ENCODE measurements around the gene EVX1.

Gene EVX1

GRCh38 chr7:27203964-27204594, 38.5 kb upstream of the EVX1 start:
- Histone ChIP-seq H3K4me3 (no peak overlapping the region), H3K36me3 (no peaks in the 10 kb centered on the region), H3K27me3 (peaks cover under 1 to 96% of the 10 kb centered on the region in 2 donors), H3K9me3 (no peaks in the 10 kb centered on the region), H3K4me1 (peaks cover 0 to 40% (median 24%) of the 10 kb centered on the region in 4 donors), H3K27ac (no peak overlapping the region)
- DNase-seq = no peak
- no peak for TF ChIP-seq CTCF (IDR thresholded peaks at IDR 0.05)
- intact Hi-C loops (cut with DNase I; ENCODE audit: low total_unique reads) = loop anchor here (10.0 kb wide), 1 partner anchor 371 kb away; no protein-coding TSS in a partner anchor

GRCh38 chr7:27204851-27205322, 37.7 kb upstream of the EVX1 start:
- TF ChIP-seq CTCF (IDR thresholded peaks at IDR 0.05) = no peak
- Histone ChIP-seq H3K27me3 (peaks cover 0 to 95% of the 10 kb centered on the region in 2 donors), H3K36me3 (no peaks in the 10 kb centered on the region), H3K27ac (no peak overlapping the region), H3K4me3 (peak overlapping the region in 1 of 2 donors; percentile 20), H3K4me1 (peaks cover 0 to 33% (median 20%) of the 10 kb centered on the region in 4 donors), H3K9me3 (no peaks in the 10 kb centered on the region)
- intact Hi-C loops (cut with DNase I; ENCODE audit: low total_unique reads) = loop anchor here (10.0 kb wide), 1 partner anchor 370 kb away; no protein-coding TSS in a partner anchor
- DNase-seq = no peak

- no peak for TF ChIP-seq CTCF (IDR thresholded peaks at IDR 0.05)
- peak in 1 of 2 donors; percentile 47 for DNase-seq
- intact Hi-C loops (cut with DNase I; ENCODE audit: low total_unique reads) = loop anchor here (10.0 kb wide), 1 partner anchor 369 kb away; no protein-coding TSS in a partner anchor
- H3K4me1 ChIP-seq = peaks cover 0 to 29% (median 20%) of the 10 kb centered on the region in 4 donors
- H3K27ac ChIP-seq = no peak overlapping the region
- no peaks in the 10 kb centered on the region for H3K36me3 ChIP-seq
- H3K9me3 ChIP-seq = no peaks in the 10 kb centered on the region
- peak overlapping the region in 1 of 2 donors; percentile 20 for H3K4me3 ChIP-seq
- peaks cover 3 to 95% of the 10 kb centered on the region in 2 donors for H3K27me3 ChIP-seq
Measured at GRCh38 chr7:27205325-27206280, 37.0 kb upstream of the EVX1 start.

DNA sequence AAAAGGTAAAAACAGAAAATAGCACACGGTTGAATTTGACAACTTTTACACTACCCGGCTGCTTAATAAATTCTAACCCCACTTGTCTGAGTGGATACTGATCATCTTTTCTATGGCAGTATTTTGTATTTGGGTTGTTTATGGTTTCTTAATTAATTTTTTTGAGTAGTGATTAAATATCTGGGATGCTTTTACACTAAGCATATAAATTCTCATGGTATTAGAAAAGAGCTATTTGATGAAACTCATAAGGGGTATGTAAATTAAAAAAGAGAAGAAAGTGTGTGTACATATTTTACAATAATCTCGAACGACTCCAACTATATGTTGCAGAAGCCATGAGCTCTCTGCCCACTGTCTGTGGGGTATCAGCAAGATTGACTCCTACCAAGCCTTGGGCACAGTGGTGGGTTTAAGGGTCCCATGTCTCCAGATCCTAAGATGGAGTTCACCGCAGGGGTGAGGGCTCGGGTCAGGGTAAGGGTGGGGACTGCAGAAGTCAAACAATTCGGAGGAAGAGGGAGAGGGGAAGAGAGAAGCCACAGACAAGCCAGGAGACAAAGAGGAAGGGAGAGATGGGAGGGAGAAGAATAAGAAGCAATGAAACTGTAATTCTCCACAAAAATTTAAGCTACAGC, 35.1 kb upstream of the EVX1 start:
- no peak overlapping the region for H3K4me3 ChIP-seq
- no peak overlapping the region for H3K27ac ChIP-seq
- intact Hi-C loops (cut with DNase I; ENCODE audit: low total_unique reads) = loop anchor here (10.0 kb wide), 1 partner anchor 367 kb away; no protein-coding TSS in a partner anchor
- H3K27me3 ChIP-seq = peaks cover 4 to 95% of the 10 kb centered on the region in 2 donors
- H3K36me3 ChIP-seq = no peaks in the 10 kb centered on the region
- no peak for TF ChIP-seq CTCF (IDR thresholded peaks at IDR 0.05)
- no peaks in the 10 kb centered on the region for H3K9me3 ChIP-seq
- H3K4me1 ChIP-seq = peaks cover 0 to 20% (median 16%) of the 10 kb centered on the region in 4 donors
- DNase-seq = peak in 1 of 2 donors; percentile 28

- no peak overlapping the region for H3K27ac ChIP-seq
- no peak for DNase-seq
- H3K36me3 ChIP-seq = no peaks in the 10 kb centered on the region
- H3K9me3 ChIP-seq = no peaks in the 10 kb centered on the region
- intact Hi-C loops (cut with DNase I; ENCODE audit: low total_unique reads) = loop anchor here (10.0 kb wide), 1 partner anchor 366 kb away; no protein-coding TSS in a partner anchor
- H3K4me3 ChIP-seq = no peak overlapping the region
- peaks cover 4 to 95% of the 10 kb centered on the region in 2 donors for H3K27me3 ChIP-seq
- TF ChIP-seq CTCF (IDR thresholded peaks at IDR 0.05) = no peak
- H3K4me1 ChIP-seq = peaks cover 0 to 25% (median 16%) of the 10 kb centered on the region in 4 donors
Measured at GRCh38 chr7:27208998-27209397, 33.6 kb upstream of the EVX1 start.

Data from tibial artery (tissue), 4 donors.